SKM-1 treated with dmso at 0.1 percent for 144 hours (cell line): ENCODE data around the gene ANKRD9.
"Not testable (repeated sequence)": the region's sequence is repeated elsewhere in the genome, so short reads cannot be mapped to it uniquely, and the experiment has no call there.

ENCODE experiments used
- DNase-seq: peaks from one replicate; lab custom pipeline; 2025; ENCODE audit not compliant: unreplicated experiment; lab: John Stamatoyannopoulos, UW

Gene ANKRD9

GRCh38 chr14:102538602-102539543, 29.3 kb upstream of the ANKRD9 start:
- no peak for DNase-seq

GRCh38 chr14:102537981-102538601, 28.5 kb upstream of the ANKRD9 start:
- DNase-seq = no peak

DNA sequence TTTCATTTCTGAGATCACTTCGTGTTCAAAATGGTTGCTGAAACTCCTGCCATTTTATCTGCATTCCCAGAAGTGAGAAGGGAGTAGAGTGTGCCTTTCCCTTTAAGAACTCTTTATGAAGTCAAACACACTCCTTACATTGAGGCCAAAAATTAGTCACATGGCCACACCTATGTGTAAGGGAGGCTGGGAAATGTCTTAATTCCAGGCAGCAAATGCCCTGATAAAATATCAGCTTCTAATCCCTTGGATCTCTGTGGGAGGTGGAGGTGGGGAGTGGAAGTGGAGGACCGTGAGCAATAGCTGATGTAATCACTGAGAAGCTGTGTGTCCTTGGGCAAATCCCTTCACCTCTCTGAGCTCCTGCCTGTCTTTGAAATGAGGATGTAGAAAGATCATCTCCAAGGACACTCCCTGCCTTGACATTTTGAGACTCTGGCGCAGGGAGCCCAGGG, 22.7 kb upstream of the ANKRD9 start:
- no peak for DNase-seq

- no peak for DNase-seq
Measured at GRCh38 chr14:102530828-102531478, 21.4 kb upstream of the ANKRD9 start.

GRCh38 chr14:102528431-102529170, 19.0 kb upstream of the ANKRD9 start:
- no peak for DNase-seq

GRCh38 chr14:102525929-102526497, 16.4 kb upstream of the ANKRD9 start:
- DNase-seq = no peak

DNA sequence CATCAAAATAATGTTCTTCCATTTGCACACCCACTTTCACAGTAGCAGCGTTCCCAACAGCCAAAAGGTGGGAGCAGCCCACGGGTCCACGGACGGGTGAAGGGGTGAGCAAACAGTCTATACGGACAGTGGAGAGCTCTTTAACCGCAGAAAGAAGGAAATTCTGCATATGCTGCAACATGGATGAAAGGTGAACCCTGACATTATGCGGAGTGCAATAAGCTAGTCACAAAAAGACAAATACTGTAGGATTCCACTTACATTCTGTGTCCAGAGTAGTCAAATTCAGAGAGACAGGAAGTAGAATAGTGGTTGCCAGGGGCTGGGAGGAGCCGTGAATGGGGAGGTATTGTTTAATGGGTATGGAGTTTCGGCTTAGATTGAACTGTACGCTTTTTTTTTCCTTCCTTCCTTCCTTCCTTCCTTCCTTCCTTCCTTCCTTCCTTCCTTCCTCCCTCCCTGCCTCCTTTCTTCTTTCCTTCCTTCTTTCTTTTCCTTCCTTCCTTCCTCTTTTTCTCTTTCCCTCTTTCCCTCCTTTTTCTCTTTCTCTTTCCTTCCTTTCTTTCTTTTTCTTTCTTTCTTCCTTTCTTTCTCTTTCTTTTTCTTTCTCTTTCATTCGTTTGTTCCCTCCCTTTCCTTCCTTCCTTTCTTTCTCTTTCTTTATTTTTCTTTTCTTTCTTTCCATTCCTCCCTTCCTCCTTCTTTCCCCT, 15.8 kb upstream of the ANKRD9 start:
- peak; percentile 19 for DNase-seq

DNA sequence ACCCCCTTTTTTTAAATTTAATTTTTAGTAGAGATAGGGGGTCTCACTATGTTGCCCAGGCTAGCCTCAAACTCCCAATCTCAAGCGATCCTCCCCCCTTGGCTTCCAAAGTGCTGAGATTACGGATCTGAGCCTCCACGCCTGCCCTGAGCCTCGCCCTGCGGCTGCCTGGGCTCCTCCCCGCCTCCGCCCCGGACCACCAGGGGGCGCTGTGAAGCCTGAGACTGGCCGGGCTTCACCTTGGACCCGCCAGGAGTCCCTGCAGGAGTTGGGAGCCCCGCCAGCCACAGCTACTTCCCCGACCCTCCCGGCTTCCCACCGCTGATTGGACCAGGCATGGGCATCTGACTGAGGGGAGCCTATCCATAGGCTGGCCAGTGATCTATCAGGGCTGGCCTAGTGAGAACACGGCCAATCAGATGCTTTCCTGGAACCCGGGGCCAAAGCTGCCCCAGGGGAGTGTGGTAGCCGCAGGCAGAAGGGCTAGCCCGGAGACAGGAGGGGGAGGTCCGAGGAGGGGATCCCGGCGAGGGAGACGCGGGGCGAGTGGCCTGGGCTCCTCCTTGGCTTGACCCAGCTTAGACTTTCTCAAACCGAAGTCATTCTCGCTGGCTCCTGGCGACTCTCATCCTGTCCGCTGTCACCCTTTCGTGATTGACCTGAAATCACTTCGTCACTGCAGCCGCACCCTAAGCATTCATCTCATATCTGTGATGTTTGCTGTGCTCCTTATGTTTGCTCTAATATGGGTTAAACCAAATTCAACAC, 15.1 kb upstream of the ANKRD9 start:
- DNase-seq = peak; percentile 82

DNA sequence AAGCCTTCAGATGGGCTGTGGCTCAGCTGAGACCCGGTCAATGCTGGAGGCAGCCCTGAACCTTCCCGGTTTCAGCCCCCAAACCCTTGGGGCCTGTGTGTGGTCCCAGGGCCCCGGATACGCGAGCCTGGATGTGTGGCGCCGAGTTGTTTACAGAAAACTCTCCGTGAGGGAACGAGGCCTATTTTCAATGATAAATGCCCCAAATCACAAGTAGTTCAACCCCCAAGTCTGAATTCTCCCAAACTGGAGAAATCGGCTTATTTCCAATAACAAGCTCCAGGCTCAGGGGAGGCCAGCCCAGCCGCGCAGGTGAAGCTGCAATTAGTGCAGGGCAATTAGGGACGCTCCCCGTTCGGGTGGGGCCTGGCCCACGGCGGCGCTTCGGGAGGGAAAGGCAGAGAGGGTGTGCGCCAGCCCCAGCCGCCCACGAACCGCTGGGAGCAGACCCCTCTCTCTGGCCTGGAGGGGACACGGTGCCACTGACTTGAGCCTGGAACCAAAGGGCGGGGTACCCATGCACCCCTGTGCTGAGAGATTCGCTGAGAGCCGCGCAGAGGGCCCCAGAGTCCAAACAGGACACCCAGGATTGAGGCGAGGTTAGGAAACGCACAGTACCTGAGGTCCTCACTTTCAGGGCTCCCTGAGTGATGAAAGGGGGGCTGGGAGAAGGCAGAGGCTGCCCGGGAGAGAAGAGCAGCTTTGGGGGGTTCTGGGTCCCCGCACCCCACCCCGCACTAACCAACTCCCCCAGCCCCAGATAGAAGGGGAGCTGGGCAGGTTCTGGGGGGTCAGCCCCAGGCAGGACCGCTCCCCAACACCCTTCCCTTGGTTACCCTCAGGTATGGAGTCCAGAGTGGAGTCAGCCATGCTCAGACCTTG, 14.2 kb upstream of the ANKRD9 start:
- no peak for DNase-seq

- DNase-seq = no peak
Measured at GRCh38 chr14:102523200-102523568, 13.6 kb upstream of the ANKRD9 start.

DNA sequence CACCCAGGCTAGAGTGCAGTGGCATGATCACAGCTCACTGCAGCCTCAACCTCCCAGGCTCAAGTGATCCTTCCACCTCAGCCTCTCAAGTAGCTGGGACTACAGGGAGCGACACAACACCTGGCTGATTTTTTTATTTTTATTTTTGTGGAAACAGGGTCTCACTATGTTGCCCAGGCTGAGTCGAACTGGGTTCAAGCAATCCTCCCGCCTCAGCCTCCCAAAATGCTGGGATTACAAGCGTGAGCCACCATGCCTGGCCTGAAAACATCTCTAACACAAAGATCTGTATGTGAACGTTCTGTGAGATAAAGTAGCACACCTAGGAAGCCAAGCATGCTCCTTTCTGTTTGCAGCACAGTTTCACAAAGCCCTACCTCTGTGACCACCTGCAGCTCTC, 10.1 kb upstream of the ANKRD9 start:
- DNase-seq = not testable (repeated sequence)

DNA sequence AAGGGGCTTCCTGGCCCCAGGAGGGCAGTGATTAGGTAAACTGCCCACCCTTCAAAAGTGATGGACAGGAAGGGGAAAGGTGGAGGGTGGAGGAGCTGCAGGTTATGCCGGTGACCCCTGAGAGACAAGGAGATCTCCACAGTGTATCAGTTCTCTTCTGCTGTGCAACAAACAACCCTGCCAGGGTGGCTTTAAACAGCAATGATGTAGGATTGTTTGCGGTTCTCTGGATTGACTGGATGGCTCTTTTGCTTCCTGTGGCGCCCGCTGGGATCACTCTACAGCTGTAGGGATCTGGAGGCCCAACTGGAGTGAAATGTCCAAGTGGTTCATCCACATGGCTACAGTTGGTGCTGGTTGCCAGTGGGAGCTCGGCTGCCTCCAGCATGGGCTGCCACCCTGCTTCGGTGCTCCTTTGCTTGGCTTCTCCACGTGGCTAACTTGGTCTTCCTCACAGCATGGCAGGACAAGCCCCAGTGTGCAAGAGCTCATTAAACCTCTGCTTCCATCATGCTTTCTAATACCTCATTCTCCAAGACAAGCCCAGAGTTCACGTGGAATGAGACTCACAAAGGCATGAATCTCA, 8.6 kb upstream of the ANKRD9 start:
- no peak for DNase-seq

- DNase-seq = no peak
Measured at GRCh38 chr14:102517392-102518062, 8.0 kb upstream of the ANKRD9 start.

DNA sequence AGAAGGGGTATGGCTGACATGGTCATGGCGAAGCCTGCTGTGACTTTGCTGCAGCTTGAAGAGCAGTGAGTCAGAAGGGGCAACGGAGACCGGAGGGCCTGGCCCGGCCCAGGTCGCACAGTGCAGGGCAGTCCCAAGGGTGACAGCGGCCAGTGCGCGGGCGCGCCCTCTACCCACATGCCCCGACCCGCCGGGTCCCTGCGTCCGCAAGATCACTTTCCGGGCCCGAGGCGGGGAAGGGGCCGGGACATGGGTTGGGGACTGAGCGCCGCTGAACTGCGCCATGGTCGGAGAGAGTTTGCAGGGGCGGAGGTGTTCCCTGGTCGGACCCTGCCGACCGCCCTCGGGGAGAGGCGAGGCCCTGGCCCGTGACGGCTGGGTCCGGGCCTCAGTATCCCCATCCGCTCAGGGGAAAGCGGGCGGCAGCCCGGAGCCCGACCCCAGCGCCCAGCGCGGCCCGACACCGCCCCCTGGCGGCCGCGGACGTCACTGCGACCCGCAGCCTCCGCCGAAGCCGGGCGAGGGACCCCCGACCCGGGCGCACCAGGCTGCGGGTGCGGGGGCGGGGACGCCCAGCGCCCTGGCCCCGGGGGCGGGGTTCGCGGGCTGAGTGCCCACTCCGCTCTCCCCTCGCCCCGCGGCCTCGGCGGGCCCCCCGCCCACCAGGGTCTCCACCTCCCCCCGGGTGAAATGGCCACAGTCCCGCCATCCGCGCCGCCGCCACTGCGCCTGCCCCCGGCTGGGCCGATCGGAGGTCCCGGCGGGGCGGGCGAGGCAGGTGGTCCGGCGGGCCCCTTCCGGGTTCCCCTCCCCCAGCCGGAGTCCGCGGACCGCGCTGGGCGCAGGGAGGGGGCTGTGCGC, 7.2 kb upstream of the ANKRD9 start:
- DNase-seq = peak; percentile 2

- no peak for DNase-seq
Measured at GRCh38 chr14:102514987-102515733, 5.6 kb upstream of the ANKRD9 start.
